Endothelial cell of hepatic sinusoid (primary cell): ENCODE data around the gene FAM171A1.

Experiments
- in situ Hi-C: cut with HindIII; loops from 2 replicates; pipeline ENCODE4 v1.10.0; 2017; ENCODE audit warnings: low sequenced_read_pairs

The FAM171A1 gene

DNA sequence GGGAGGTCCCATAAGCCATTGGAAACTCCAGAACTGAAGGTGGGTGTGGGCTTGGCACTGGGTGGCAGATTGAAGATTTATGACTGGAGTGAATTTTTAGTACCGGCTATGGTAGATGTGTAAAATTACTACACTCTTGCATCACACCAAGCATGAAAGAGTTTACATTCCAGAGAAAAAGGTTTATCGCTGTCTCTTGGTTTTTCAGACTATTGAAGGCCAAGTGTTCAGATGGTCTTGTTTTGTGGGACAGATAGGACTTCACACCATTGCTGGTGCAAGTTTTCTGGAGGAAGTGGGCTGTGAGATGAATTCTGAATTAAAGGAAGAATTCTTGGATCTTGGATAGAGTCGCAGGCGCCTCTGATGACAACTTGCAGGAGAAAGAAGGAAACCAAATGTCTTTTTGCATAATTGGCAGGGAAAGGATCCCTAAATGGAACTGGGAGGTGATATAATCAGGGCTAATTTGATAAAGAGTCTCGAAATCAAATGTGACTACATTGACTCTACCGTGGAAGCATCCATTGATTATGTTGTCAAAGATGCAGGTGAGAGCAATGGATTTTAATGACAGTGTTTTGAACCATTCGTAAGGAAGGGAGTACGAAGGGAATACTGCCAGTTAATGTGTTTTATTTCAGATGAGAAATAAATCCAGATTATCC, 188.4 kb downstream of the FAM171A1 start:
- in situ Hi-C loops, result no loop called here

DNA sequence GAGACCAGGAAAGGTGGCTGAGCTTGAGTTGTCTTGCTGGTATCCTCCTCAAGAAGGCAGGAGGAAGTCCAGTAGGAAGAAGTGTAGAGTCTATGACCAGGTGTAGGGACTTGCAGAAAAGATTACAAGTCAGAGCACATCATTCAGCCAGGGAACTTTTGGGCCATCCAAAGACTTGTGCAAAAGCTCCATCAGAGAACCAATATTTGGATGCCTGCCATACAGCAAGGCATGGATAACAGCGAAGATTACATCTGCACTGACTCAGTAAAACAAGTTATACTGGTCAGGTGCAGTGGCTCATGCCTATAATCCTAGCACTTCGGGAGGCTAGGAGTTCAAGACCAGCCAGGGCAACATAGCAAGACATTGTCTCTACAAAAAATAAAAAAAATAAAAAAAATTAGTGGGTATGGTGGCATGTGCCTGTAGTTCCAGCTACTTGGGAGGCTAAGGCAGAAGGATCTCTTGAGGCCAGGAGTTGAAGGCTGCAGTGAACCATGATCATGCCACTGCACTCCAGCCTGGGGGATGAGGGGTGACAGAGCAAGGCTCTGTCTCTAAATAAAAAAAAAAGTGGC, 189.4 kb downstream of the FAM171A1 start:
- in situ Hi-C loops, result no loop called here

DNA sequence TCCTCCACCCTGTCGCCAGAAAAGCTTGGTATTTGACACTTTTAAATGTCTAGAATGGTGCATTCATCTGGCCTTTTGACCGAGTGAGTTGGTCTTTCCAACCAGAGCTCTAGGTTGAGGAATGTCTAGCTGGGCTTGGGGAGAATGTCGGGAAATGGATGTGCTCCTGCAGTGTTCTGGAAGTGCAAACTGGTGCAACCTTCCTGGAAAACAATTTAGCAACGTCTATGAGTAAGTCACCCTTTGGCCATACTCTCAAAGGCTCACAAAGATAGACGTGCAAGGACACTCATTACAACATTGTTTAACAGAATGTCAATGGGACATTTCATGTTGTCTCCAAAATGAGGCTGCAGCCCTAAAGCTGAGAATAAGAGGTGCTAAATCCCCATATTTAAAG, 190.4 kb downstream of the FAM171A1 start:
- in situ Hi-C loops, result no loop called here

DNA sequence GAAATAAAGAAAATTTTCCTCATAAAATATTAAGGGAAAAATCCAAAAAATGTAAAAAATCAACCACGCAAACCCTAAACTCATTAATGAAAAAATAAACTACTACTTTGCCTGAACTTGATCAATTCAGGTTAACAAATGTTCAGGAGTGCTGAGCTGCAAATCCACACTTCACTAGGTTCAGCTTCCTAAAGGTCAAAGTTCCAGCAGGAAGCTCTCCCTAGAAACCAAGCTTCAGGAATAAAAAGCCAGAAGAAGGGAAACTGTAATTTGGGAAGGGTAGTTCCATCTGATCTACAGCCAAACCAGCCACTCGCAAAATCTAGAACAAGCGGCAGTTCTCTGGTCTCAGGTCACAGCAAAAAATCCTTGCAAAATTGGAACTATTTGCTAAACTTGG, 194.8 kb downstream of the FAM171A1 start:
- in situ Hi-C loops, result no loop called here

GRCh38 chr10:15175587-15175986, 195.5 kb downstream of the FAM171A1 start:
- in situ Hi-C loops, result no loop called here

- in situ Hi-C loops, result no loop called here
Measured at GRCh38 chr10:15172306-15172840, 198.7 kb downstream of the FAM171A1 start.

- in situ Hi-C loops, result no loop called here
Measured at GRCh38 chr10:15169555-15170401, 201.3 kb downstream of the FAM171A1 start.

DNA sequence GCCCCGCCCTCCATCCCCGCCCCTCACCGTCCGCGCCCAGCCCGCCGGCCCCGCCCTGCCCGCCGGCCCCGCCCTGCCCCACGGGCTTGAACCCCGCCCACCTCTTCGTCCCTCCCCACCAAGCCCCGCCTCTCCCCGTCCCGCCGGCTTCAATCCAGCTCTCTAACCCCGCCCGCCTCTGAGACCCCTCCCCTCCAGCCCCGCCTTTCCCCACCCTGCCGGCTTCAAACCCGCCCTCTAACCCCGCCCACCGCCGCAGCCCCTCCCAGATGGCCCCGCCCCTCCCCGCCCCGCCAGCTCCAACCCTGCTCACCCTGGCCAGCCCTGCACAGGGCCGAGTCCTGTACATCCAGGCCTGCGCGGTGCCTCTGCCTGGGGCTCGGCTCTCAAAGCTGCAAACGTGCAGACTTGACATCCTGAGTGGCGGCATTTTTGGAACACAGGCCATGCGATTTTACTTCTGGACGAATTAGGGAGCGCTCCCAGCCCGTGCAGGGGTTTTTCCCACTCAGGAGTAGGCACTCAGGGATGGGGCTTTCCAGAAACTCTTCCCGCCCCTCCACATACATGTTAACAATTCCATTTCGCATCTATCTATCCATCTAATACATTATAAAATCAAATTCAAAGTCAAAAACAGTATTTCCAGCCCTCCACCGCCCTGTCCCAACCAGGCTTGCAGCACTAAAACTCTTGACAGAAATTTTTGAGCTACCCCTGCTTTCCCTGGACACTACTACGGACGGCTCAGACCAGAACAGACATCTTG, 202.1 kb downstream of the FAM171A1 start:
- in situ Hi-C loops, result no loop called here

DNA sequence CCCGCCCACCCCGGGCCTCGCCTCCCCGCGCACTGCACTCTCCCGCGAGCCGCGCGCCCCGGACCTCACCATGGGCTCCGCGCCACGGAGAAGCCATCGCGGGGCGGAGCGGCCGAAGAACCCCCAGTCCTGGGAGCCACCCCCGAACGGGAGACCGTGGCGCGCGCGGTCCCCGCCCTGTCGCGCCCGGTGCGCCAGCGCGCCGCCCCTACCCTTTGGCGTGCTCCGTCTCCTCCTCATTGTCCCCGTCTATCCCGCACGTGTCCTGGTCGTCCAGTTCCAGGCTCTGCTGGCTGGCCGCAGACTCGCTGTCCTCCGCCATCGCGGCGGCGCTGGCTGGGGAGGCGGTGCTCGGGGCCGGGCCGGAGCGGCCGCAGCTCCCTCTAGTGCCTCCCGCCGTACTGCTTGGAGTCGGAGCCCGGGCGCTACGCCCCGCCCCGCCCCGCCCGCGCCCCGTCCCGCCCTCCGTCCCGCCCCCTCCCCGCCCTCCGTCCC, 202.8 kb downstream of the FAM171A1 start, which contains the start of gene NMT2:
TSS of gene NMT2 (minus strand) at position 403 of the 495 bp plus-strand sequence. CDS start at position 322, 81 bp downstream.
- in situ Hi-C loops, result no loop called here

GRCh38 chr10:15167411-15168290, 203.4 kb downstream of the FAM171A1 start:
- in situ Hi-C loops, result no loop called here

DNA sequence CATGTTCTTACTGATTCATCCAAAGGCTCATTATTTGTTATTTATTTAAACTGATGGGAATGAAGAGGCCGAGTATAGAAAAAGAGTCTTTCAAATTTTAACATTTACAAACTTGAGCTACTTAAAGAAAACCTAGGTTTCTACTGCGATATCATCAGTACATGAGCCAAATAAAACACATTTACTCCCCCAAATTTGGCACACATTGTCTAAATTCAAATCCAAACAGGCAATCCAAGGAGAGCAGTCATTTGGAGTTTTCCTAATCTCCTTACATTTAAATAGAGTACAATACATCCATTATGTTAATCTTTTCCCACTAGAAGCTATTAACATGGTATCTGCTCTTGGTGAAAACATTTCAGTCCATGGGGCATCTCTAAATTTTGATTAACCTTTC, 204.8 kb downstream of the FAM171A1 start:
- in situ Hi-C loops, result no loop called here

GRCh38 chr10:15163253-15163828, 207.7 kb downstream of the FAM171A1 start:
- in situ Hi-C loops, result no loop called here
